CD14-positive monocyte (primary cell): ENCODE data around the gene DMPK. TPM values are rescaled to one million over a fixed set of nuclear protein-coding genes. Genes with fewer than 3 reads are reported as not detected.
"Not testable (repeated sequence)": the region's sequence is repeated elsewhere in the genome, so short reads cannot be mapped to it uniquely, and the experiment has no call there.

ENCODE experiments used
- DNase-seq, 3 donors: peaks; one replicate each; pipeline ENCODE4 v3.0.0-alpha.2; 2011 to 2022
- H2AFZ ChIP-seq: 2 replicates; pipeline ENCODE4 v1.6.0; 2012; ENCODE audit warnings: mild to moderate bottlenecking, low read depth, low read length, inconsistent platforms; ENCODE audit not compliant: insufficient read depth, poor library complexity, severe bottlenecking
- H3K27ac ChIP-seq, 2 donors: 1 replicate in 1 of 2; 2 replicates in 1 of 2; pipeline ENCODE4 v1.5.1; 2012 to 2013; ENCODE audit warnings: low read length in 2 of 2, control low read depth in 1 of 2, inconsistent platforms in 1 of 2, low read depth in 1 of 2, mild to moderate bottlenecking in 1 of 2
- H3K27me3 ChIP-seq, 2 donors: one replicate each; pipeline versions ENCODE4 v1.6.0 to v1.6.1; 2011 to 2013; ENCODE audit warnings: low read length in 2 of 2; ENCODE audit not compliant: control insufficient read depth in 2 of 2, insufficient read depth in 2 of 2
- H3K36me3 ChIP-seq, 2 donors: replicated peaks in 1 of 2; 1 replicate in 1 of 2; 2 replicates in 1 of 2; pipeline versions ENCODE4 v1.5.1 to v1.6.1; 2012 to 2013; ENCODE audit warnings: low read length in 2 of 2, control low read depth in 1 of 2, inconsistent platforms in 1 of 2, mild to moderate bottlenecking in 1 of 2; ENCODE audit not compliant: insufficient read depth in 2 of 2, control insufficient read depth in 1 of 2
- H3K4me1 ChIP-seq, 2 donors: 1 replicate in 1 of 2; 2 replicates in 1 of 2; pipeline versions ENCODE4 v1.5.1 to v1.6.1; 2012 to 2013; ENCODE audit warnings: low read length in 2 of 2, control low read depth in 1 of 2, inconsistent platforms in 1 of 2, mild to moderate bottlenecking in 1 of 2, moderate library complexity in 1 of 2; ENCODE audit not compliant: insufficient read depth in 2 of 2, control insufficient read depth in 1 of 2
- H3K4me2 ChIP-seq: replicated peaks from 2 replicates; pipeline ENCODE3; 2012; ENCODE audit warnings: low read length, moderate library complexity, mild to moderate bottlenecking; ENCODE audit not compliant: poor library complexity, severe bottlenecking; ENCODE audit errors: extremely low read depth
- H3K4me3 ChIP-seq, 3 experiments: fragments of 200-600 bp in 1 of 3; sonication (generic) in 1 of 3; replicated peaks in 1 of 3; 1 replicate in 2 of 3; 2 replicates in 1 of 3; pipeline ENCODE4 v1.5.1; 2011 to 2013; ENCODE audit warnings: low read length in 3 of 3, mild to moderate bottlenecking in 3 of 3, control low read depth in 2 of 3, low read depth in 2 of 3, inconsistent platforms in 1 of 3, moderate library complexity in 1 of 3
- H3K79me2 ChIP-seq: 2 replicates; pipeline ENCODE4 v1.6.0; 2012; ENCODE audit warnings: mild to moderate bottlenecking, control low read depth, inconsistent platforms, low read length, moderate library complexity; ENCODE audit not compliant: insufficient read depth
- H3K9ac ChIP-seq: 2 replicates; pipeline ENCODE4 v1.6.0; 2017; ENCODE audit warnings: low read length, mild to moderate bottlenecking; ENCODE audit not compliant: insufficient read depth, poor library complexity, severe bottlenecking
- H3K9me3 ChIP-seq, 2 donors: replicated peaks in 1 of 2; 1 replicate in 1 of 2; 2 replicates in 1 of 2; pipeline versions ENCODE4 v1.5.1 to v1.6.1; 2012 to 2013; ENCODE audit warnings: low read length in 2 of 2, control low read depth in 1 of 2; ENCODE audit not compliant: control insufficient read depth in 1 of 2, insufficient read depth in 1 of 2
- H4K20me1 ChIP-seq: 2 replicates; pipeline ENCODE4 v1.6.0; 2012; ENCODE audit warnings: mild to moderate bottlenecking, low read length, control low read depth, moderate library complexity; ENCODE audit not compliant: insufficient read depth
- H3K27ac Mint-ChIP-seq, 7 donors: one replicate each; pipeline ENCODE4 v1.8.0; 2020; ENCODE audit warnings: mild to moderate bottlenecking in 7 of 7, mixed read lengths in 7 of 7, moderate library complexity in 6 of 7, inconsistent platforms in 2 of 7
- H3K27me3 Mint-ChIP-seq, 3 donors: one replicate each; pipeline ENCODE4 v1.8.0; 2021 to 2022; ENCODE audit warnings: low read depth in 3 of 3, mild to moderate bottlenecking in 3 of 3, mixed read lengths in 3 of 3, moderate library complexity in 3 of 3, inconsistent platforms in 1 of 3
- H3K36me3 Mint-ChIP-seq, 2 donors: one replicate each; pipeline ENCODE4 v1.8.0; 2020; ENCODE audit warnings: mixed read lengths in 2 of 2, inconsistent platforms in 1 of 2, mild to moderate bottlenecking in 1 of 2
- H3K4me1 Mint-ChIP-seq: one replicate; pipeline ENCODE4 v1.8.0; 2020; ENCODE audit warnings: mild to moderate bottlenecking, mixed read lengths
- H3K4me3 Mint-ChIP-seq, 2 donors: one replicate each; pipeline ENCODE4 v1.8.0; 2020; ENCODE audit warnings: mild to moderate bottlenecking in 2 of 2, mixed read lengths in 2 of 2, moderate library complexity in 1 of 2
- H3K9me3 Mint-ChIP-seq, 7 donors: one replicate each; pipeline ENCODE4 v1.8.0; 2020 to 2022; ENCODE audit warnings: mixed read lengths in 7 of 7, mild to moderate bottlenecking in 6 of 7, moderate library complexity in 6 of 7, inconsistent platforms in 2 of 7
- WGBS: methylation state at CpG from one replicate; pipeline ENCODE4 v1.1.5; 2013; ENCODE audit warnings: missing lambda C conversion rate; ENCODE audit not compliant: insufficient coverage; 5-methylcytosine and 5-hydroxymethylcytosine counted together
- intact Hi-C, 2 donors: fragments of 100-400 bp; cut with micrococcal nuclease; formaldehyde crosslinking; loops; one replicate each; pipeline versions ENCODE4 v1.15.0 to v1.15.1; 2023
- polyA plus RNA-seq, 3 donors: library from polyadenylated mRNA; depleted of rRNA in 1 of 3; unstranded in 2 of 3; stranded (reverse) in 1 of 3; fragments of 300-500 nt in 2 of 3; fragments of >200 nt in 1 of 3; fragmentation: Illumina TruSeq in 2 of 3; gene quantifications; 1 replicate in 2 of 3; 2 replicates in 1 of 3; pipeline ENCODE4 v1.2.3, GENCODE V29; 2012 to 2021
- TF ChIP-seq, protein P1 (sequence below): fragments of 200-600 bp; IDR thresholded peaks from one replicate; pipeline ENCODE4 v1.8.0; 2022; ENCODE audit warnings: antibody characterized with exemption, mild to moderate bottlenecking

DMPK gene
- polyA plus RNA-seq, 3 donors: 0.17 to 3.8 TPM; not detected in 1

DNA sequence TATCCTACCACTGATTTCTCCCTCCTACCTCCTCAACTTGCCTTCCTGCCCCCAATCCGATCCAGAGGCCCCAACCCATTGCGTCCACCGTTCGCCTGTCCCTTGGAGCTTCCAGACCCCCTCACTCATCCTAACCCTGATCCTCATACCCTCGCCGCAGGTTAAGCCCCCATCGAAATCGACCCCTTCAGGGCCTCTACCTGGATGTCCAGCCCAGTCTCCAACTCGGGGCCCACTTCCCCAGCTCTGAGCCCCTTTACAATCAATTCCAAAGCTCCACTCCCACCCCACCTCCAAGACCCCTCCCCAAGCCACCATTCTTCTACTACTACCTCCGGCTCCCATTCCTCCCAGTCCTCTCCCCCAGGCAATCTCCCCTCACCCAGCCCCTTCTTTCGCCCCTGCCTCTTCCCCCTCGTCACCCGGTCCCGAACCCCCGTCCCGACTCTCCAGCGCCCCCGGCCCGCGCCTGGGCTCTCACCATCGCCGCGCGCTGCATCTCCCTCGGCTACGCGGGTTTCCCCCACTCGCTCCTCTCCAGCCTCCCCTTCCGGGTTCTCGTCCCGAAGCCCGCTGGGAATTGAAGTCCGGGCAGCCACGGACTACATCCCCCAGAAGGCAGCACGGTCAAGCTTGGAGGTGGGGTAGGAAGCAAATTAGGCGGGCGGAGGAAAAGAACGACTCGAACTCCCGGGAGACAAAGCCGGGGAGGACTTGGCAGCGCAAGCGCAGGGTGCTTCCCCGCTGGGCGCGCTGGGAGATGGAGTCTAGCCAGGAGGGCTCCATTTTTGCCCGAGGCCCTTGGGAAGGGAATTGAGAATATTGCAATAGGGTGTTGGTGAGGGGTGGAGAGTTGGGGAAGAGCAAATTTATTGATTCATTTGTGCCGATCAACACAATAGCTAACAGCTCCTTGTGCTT, 51.7 kb downstream of the DMPK start, which contains the start of gene FBXO46:
TSS of gene FBXO46 (minus strand) at position 529 of the 921 bp plus-strand sequence. CDS start 17,401 bp downstream, outside the sequence.
- peaks cover 22% of the 10 kb centered on the region for H3K4me1 Mint-ChIP-seq
- Histone ChIP-seq H3K9me3 (no peaks in the 10 kb centered on the region), H3K27ac (peak within 1 kb of the TSS; percentile 11 to 90), H3K27me3 (no peaks in the 10 kb centered on the region), H3K79me2 (peaks cover 51% of the 10 kb centered on the region), H3K4me3 (peak within 1 kb of the TSS; percentile 70 to 90 (median 72)), H3K4me1 (peaks cover 14 to 19% of the 10 kb centered on the region in 2 donors), H3K4me2 (peak within 1 kb of the TSS; percentile 88), H2AFZ (peak within 1 kb of the TSS; percentile 75), H4K20me1 (peaks cover 32% of the 10 kb centered on the region), H3K36me3 (no peaks in the 10 kb centered on the region), H3K9ac (peak within 1 kb of the TSS; percentile 87)
- peak within 1 kb of the TSS; percentile 84 to 97 for H3K4me3 Mint-ChIP-seq
- intact Hi-C loops: loop anchor here (2.0 to 10.0 kb wide), 4 partner anchors 14 to 157 kb away; partner anchors contain the start of genes FOXA3 (in 1 of the 2), IRF2BP1 (in 1 of the 2), QPCTL (in 1 of the 2) and SYMPK (in 1 of the 2)
- peaks cover 0 to 2% (median 0%) of the 10 kb centered on the region in 7 donors for H3K9me3 Mint-ChIP-seq
- TF ChIP-seq, protein P1, sequence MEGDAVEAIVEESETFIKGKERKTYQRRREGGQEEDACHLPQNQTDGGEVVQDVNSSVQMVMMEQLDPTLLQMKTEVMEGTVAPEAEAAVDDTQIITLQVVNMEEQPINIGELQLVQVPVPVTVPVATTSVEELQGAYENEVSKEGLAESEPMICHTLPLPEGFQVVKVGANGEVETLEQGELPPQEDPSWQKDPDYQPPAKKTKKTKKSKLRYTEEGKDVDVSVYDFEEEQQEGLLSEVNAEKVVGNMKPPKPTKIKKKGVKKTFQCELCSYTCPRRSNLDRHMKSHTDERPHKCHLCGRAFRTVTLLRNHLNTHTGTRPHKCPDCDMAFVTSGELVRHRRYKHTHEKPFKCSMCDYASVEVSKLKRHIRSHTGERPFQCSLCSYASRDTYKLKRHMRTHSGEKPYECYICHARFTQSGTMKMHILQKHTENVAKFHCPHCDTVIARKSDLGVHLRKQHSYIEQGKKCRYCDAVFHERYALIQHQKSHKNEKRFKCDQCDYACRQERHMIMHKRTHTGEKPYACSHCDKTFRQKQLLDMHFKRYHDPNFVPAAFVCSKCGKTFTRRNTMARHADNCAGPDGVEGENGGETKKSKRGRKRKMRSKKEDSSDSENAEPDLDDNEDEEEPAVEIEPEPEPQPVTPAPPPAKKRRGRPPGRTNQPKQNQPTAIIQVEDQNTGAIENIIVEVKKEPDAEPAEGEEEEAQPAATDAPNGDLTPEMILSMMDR: no peak
- peak within 1 kb of the TSS; percentile 87 to 97 (median 93) for H3K27ac Mint-ChIP-seq
- H3K36me3 Mint-ChIP-seq: peaks cover 2 to 17% of the 10 kb centered on the region in 2 donors
- H3K27me3 Mint-ChIP-seq: peaks cover 0 to under 1% (median 0%) of the 10 kb centered on the region in 3 donors
- WGBS: under 1% methylated on average over 40 of the region's 48 CpGs
- DNase-seq: peak; percentile 95 to 96 (median 95)

DNA sequence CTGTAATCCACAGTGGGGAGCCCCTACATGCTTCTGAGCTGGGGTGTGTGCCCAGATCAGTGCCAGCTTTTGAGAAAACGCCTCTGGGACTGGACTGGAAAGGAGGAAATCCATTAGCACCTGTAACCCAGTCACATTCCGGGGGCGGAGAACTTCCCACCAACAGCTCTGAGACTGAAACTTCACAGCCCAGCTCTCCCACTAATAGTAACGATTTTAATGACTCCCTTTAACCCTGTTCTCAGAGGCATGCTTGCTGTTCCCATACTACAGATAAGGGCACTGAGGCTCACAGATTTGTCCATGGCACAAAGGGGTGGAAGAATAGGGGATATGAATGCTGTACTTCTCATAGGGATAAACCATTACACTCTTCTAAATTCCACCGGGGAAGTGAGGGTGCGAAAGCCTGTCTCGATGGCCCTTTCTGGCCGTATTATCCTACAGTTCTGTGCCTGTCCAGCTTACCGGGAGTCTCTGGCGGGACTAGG, 52.4 kb downstream of the DMPK start:
- no peaks in the 10 kb centered on the region for H3K9me3 ChIP-seq
- H3K27ac Mint-ChIP-seq: peak overlapping the region; percentile 87 to 97 (median 93)
- no peaks in the 10 kb centered on the region for H3K27me3 ChIP-seq
- H3K27ac ChIP-seq: peak overlapping the region in 1 of 2 donors; percentile 90
- peaks cover 2 to 19% of the 10 kb centered on the region in 2 donors for H3K36me3 Mint-ChIP-seq
- DNase-seq: no peak
- intact Hi-C loops: loop anchor here (2.0 to 10.0 kb wide), 4 partner anchors 13 to 157 kb away; partner anchors contain the start of genes FOXA3 (in 1 of the 2), IRF2BP1 (in 1 of the 2), QPCTL (in 1 of the 2) and SYMPK (in 1 of the 2)
- WGBS: 8% methylated on average over 6 of the region's 10 CpGs
- peak overlapping the region; percentile 88 for H3K4me2 ChIP-seq
- H3K9me3 Mint-ChIP-seq: peaks cover 0 to 2% (median 0%) of the 10 kb centered on the region in 7 donors
- H3K4me3 ChIP-seq: peak overlapping the region; percentile 70 to 90 (median 72)
- TF ChIP-seq, protein P1: no peak
- peak overlapping the region; percentile 87 for H3K9ac ChIP-seq
- peaks cover 59% of the 10 kb centered on the region for H3K79me2 ChIP-seq
- H3K4me1 Mint-ChIP-seq: peaks cover 22% of the 10 kb centered on the region
- H4K20me1 ChIP-seq: peaks cover 39% of the 10 kb centered on the region
- H3K4me3 Mint-ChIP-seq: peak overlapping the region; percentile 84 to 97
- H3K27me3 Mint-ChIP-seq: no peaks in the 10 kb centered on the region
- peak overlapping the region; percentile 75 for H2AFZ ChIP-seq
- no peaks in the 10 kb centered on the region for H3K36me3 ChIP-seq
- peaks cover 14 to 19% of the 10 kb centered on the region in 2 donors for H3K4me1 ChIP-seq

DNA sequence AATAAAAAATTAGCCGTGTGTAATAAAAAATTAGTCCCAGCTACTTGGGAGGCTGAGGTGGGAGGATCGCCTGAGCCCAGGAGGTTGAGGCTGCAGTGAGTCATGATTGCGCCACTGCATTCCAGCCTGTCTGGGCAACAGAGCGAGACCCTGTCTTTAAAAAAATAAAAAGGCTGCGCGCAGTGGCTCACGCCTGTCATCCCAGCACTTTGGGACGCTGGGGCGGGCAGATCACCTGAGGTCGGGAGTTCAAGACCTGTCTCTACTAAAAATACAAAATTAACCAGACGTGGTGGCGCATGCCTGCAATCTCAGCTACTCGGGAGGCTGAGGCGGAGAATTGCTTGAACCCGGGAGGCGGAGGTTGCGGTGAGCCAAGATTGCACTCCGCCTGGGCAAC, 53.6 kb downstream of the DMPK start:
- H3K9me3 Mint-ChIP-seq, H3K27ac ChIP-seq, H3K4me2 ChIP-seq, H3K4me3 Mint-ChIP-seq, intact Hi-C loops, H3K27me3 Mint-ChIP-seq, H2AFZ ChIP-seq, DNase-seq, H3K9me3 ChIP-seq, H3K36me3 ChIP-seq, H3K9ac ChIP-seq, H3K27ac Mint-ChIP-seq, H3K4me3 ChIP-seq, H3K27me3 ChIP-seq: not testable (repeated sequence)
- Histone ChIP-seq H3K79me2 (peaks cover 71% of the 10 kb centered on the region), H3K4me1 (peaks cover 14 to 19% of the 10 kb centered on the region in 2 donors), H4K20me1 (peaks cover 47% of the 10 kb centered on the region)
- Mint-ChIP-seq H3K4me1 (peaks cover 22% of the 10 kb centered on the region), H3K36me3 (peaks cover 6 to 19% of the 10 kb centered on the region in 2 donors)
- WGBS: 97% methylated on average over 15 of the region's 18 CpGs
